Ishikawa (cell line): ENCODE measurements around the gene PDZD2.

Experiments used
- CEBPB ChIP-seq: IDR thresholded peaks from 2 replicates; pipeline ENCODE4 v1.6.1; 2012
- CREB1 ChIP-seq: IDR thresholded peaks from 2 replicates; pipeline ENCODE4 v1.6.1; 2012; ENCODE audit warnings: low read depth
- EGR1 ChIP-seq: IDR thresholded peaks from 2 replicates; pipeline ENCODE4 v1.6.1; 2012
- EP300 ChIP-seq: IDR thresholded peaks from 2 replicates; pipeline ENCODE4 v1.6.1; 2012; ENCODE audit warnings: borderline replicate concordance
- FOXM1 ChIP-seq: IDR thresholded peaks from 2 replicates; pipeline ENCODE4 v1.6.1; 2012; ENCODE audit warnings: low read depth, borderline replicate concordance
- NFIC ChIP-seq: IDR thresholded peaks from 2 replicates; pipeline ENCODE4 v1.6.1; 2012
- RAD21 ChIP-seq: IDR thresholded peaks from 2 replicates; pipeline ENCODE4 v1.6.1; 2012; ENCODE audit warnings: low read depth
- TAF1 ChIP-seq: IDR thresholded peaks from 2 replicates; pipeline ENCODE4 v1.6.1; 2012; ENCODE audit warnings: low read depth, mild to moderate bottlenecking
- TCF12 ChIP-seq: IDR thresholded peaks from 2 replicates; pipeline ENCODE4 v1.6.1; 2012; ENCODE audit warnings: low read depth
- TEAD4 ChIP-seq: IDR thresholded peaks from 2 replicates; pipeline ENCODE4 v1.6.1; 2012
- YY1 ChIP-seq: IDR thresholded peaks from 2 replicates; pipeline ENCODE4 v1.6.1; 2012; ENCODE audit warnings: low read depth
- ZBTB7A ChIP-seq: IDR thresholded peaks from 2 replicates; pipeline ENCODE4 v1.6.1; 2012; ENCODE audit warnings: low read depth
- TF ChIP-seq, protein P1 (sequence below): IDR thresholded peaks from 2 replicates; pipeline ENCODE4 v1.6.1; 2012; ENCODE audit warnings: low read depth, mild to moderate bottlenecking
- TF ChIP-seq, protein P2 (sequence below): IDR thresholded peaks from 2 replicates; pipeline ENCODE4 v1.6.1; 2012
- TF ChIP-seq, protein P3 (sequence below): IDR thresholded peaks from 2 replicates; pipeline ENCODE4 v1.6.1; 2012

The PDZD2 gene

DNA sequence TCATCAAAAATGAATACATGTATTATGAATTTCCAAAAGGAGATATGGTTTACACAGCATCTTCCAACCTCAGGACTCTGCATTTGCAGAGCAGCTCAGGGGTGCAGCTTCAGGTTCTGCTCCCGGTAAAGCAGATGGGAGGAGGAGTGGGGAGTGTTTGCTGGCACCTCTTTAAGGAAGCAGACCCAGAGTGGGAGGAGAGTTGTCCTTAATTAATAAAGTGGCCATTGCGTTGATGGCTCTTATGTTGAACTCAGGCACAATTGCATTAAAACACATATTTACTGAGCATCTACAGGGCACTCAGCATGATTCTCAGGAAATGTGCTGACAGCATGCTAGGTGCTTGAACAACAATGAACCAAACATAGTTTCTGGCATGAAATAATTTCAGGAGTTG is 121.0 kb downstream of the PDZD2 start:
- no peak for TF ChIP-seq TEAD4
- TF ChIP-seq CREB1 = no peak
- TF ChIP-seq YY1 = no peak
- no peak for TF ChIP-seq EGR1
- TF ChIP-seq TAF1 = no peak
- no peak for TF ChIP-seq ZBTB7A
- TF ChIP-seq EP300 = no peak
- no peak for TF ChIP-seq RAD21
- TF ChIP-seq, protein P1, sequence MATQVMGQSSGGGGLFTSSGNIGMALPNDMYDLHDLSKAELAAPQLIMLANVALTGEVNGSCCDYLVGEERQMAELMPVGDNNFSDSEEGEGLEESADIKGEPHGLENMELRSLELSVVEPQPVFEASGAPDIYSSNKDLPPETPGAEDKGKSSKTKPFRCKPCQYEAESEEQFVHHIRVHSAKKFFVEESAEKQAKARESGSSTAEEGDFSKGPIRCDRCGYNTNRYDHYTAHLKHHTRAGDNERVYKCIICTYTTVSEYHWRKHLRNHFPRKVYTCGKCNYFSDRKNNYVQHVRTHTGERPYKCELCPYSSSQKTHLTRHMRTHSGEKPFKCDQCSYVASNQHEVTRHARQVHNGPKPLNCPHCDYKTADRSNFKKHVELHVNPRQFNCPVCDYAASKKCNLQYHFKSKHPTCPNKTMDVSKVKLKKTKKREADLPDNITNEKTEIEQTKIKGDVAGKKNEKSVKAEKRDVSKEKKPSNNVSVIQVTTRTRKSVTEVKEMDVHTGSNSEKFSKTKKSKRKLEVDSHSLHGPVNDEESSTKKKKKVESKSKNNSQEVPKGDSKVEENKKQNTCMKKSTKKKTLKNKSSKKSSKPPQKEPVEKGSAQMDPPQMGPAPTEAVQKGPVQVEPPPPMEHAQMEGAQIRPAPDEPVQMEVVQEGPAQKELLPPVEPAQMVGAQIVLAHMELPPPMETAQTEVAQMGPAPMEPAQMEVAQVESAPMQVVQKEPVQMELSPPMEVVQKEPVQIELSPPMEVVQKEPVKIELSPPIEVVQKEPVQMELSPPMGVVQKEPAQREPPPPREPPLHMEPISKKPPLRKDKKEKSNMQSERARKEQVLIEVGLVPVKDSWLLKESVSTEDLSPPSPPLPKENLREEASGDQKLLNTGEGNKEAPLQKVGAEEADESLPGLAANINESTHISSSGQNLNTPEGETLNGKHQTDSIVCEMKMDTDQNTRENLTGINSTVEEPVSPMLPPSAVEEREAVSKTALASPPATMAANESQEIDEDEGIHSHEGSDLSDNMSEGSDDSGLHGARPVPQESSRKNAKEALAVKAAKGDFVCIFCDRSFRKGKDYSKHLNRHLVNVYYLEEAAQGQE = no peak
- no peak for TF ChIP-seq TCF12
- no peak for TF ChIP-seq NFIC
- TF ChIP-seq CEBPB = no peak
- no peak for TF ChIP-seq FOXM1
- TF ChIP-seq, protein P2, sequence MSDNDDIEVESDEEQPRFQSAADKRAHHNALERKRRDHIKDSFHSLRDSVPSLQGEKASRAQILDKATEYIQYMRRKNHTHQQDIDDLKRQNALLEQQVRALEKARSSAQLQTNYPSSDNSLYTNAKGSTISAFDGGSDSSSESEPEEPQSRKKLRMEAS = no peak
- TF ChIP-seq, protein P3, sequence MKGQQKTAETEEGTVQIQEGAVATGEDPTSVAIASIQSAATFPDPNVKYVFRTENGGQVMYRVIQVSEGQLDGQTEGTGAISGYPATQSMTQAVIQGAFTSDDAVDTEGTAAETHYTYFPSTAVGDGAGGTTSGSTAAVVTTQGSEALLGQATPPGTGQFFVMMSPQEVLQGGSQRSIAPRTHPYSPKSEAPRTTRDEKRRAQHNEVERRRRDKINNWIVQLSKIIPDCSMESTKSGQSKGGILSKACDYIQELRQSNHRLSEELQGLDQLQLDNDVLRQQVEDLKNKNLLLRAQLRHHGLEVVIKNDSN = no peak

DNA sequence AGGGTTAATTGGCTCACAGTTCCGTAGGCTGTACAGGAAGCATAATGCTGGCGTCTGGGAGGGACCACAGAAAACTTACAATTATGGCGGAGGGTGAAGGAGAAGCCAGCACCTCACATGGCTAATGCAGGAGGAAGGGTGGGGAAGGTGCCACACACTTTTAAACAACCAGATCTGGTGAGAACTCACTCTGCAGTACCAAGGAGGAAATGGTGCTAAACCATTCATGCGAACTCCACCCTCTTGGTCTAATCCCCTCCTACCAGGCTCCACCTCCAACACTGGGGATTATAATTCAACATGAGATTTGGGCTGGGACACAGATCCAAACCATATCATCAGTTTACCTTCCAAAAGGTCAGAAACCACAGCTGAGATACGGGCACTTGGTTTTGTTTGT is 122.9 kb downstream of the PDZD2 start:
- TF ChIP-seq, protein P3 = no peak
- TF ChIP-seq, protein P1 = no peak
- TF ChIP-seq EGR1 = no peak

DNA sequence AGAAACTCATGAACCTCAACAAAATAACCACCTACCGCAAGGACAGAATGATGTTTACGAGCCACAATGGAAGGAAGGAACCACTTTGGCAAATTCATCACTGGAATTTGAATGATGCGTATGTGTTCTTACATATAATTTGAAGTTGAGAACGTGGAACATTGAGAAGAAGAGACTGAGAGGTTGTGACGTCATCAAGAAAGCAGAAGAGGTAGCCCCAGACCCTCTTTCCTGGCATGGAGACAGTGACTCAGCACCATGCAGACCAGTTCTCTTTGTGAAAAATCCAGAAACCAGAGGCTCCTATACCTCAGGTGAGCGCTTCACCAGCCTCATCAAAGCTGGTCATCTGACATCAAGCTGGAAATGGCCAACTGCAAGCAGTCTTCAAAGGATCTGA is 124.5 kb downstream of the PDZD2 start:
- TF ChIP-seq CREB1 = no peak
- no peak for TF ChIP-seq YY1
- no peak for TF ChIP-seq CEBPB
- TF ChIP-seq, protein P1 = no peak
- TF ChIP-seq, protein P3 = no peak
- TF ChIP-seq EP300 = no peak
- no peak for TF ChIP-seq FOXM1
- TF ChIP-seq, protein P2 = no peak
- TF ChIP-seq EGR1 = no peak
- TF ChIP-seq ZBTB7A = no peak
- TF ChIP-seq TEAD4 = no peak

DNA sequence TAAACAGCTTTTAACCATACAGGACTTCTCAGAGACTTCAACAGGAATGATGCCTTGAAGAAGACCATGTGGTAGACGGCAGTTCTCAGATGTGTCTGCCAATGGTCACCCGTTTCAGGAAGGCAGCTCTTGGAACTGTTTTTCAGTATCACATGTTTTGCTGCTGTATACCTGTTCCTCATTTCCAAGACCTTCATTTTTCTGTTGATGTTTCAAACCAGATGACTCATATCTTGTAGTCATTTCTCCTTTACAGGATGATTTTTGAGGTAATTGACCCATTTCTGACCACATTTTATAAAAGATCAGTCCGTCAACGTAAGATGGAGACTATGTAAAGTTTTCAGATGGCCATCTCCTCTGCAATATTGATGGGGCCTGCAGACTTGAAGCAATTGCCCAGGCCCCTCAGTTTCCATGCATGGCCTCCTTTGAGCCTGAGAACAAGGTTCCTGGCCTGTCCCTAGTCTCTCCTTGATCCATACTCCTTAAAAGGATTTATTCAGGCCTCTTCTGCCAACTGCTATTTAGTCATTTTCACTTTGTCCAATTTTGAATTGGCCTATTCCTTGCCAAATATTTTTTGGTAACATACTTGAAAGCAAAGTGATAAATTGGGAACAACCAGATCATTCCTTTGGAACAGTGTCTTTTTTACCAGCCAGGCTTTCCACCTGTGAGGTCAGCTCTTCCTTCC is 128.6 kb downstream of the PDZD2 start:
- no peak for TF ChIP-seq TAF1
- TF ChIP-seq CREB1 = no peak
- no peak for TF ChIP-seq EP300
- TF ChIP-seq FOXM1 = no peak
- TF ChIP-seq RAD21 = no peak
- no peak for TF ChIP-seq CEBPB
- TF ChIP-seq YY1 = no peak
- TF ChIP-seq, protein P2 = no peak
- no peak for TF ChIP-seq TCF12
- TF ChIP-seq, protein P1 = no peak
- no peak for TF ChIP-seq TEAD4
- TF ChIP-seq EGR1 = no peak
- TF ChIP-seq, protein P3 = no peak
- TF ChIP-seq ZBTB7A = no peak
- TF ChIP-seq NFIC = no peak
